ENCODE measurements around the gene CHRM4. TPM values are rescaled to one million over a fixed set of nuclear protein-coding genes. Genes with fewer than 3 reads are reported as not detected.

The CHRM4 gene
- total RNA-seq, 2 experiments from 2014 or later = 0.09 TPM; not detected in 1

DNA sequence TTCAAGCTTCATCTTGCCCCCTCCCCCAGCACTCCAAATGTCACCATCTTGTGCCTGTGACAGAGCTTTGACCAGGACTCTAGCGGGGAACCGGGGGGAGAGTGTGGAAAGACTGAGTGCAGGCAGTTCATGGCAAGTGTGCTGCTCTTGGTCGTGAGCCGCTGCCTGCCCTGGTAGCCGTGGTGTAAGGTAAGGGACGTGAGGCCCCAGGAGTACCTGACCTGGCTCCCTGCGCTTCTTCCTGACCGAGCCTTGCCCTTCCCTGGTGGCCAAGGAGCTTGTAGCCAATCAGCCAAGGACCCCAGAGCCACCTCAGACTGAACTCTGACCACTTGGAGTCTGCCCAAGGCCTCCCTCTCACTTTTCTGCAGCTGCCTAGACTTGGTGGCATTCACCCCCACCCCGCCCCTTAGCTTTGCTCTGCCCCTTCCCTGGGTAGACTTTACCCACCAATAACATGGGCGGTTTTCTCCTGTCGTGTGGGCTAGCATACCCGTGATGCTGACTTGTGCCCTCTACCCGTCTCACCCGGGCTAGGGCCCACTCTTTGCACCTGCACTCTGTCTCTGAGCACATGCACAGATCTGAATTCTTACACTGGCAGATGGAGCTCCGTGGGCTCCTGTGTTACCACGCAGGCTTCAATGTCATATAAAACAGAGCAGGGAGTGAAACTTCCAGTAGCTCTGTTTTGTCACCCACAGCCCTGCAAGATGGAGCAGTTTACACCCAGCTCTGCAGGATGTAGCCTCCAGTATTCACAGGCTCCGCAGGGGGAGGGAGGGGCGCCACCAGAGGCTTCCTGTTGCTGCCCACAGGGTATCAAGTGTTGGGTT, 42.8 kb downstream of the CHRM4 start:
- Histone ChIP-seq H3K9me3 (ENCODE audit: low read length) (no peaks in the 10 kb centered on the region), H3K27ac (ENCODE audit: low read depth, low read length, poor library complexity, severe bottlenecking) (peak overlapping the region; percentile 49), H3K4me1 (ENCODE audit: insufficient read depth, low read length, poor library complexity, severe bottlenecking) (peaks cover 56% of the 10 kb centered on the region), H4K20me1 (ENCODE audit: insufficient read depth, low read length) (peaks cover 8% of the 10 kb centered on the region; the same call in 1 of the 2 replicates), H3K9me2 (ENCODE audit: insufficient read depth, low read length) (no peaks in the 10 kb centered on the region), H3K4me2 (ENCODE audit: low read length) (peak overlapping the region; percentile 99), H3K4me3 (ENCODE audit: low read depth, low read length, poor library complexity, severe bottlenecking) (peak overlapping the region; percentile 100), H2AFZ (ENCODE audit: low read length) (no peak overlapping the region), H3K79me2 (ENCODE audit: insufficient read depth, low read depth, low read length) (peaks cover 36% of the 10 kb centered on the region), H3K36me3 (ENCODE audit: insufficient read depth, low read length) (peaks cover 15% of the 10 kb centered on the region; the same call in 1 of the 2 replicates)
- DNase-seq (ENCODE audit: low spot score) = peak; percentile 75
- ChIA-PET POLR2A (interaction anchor here (0.5 to 4.1 kb wide), 7 partner anchors 9 to 189 kb away, joined by 3 to 38 read pairs (median 4); no protein-coding TSS in a partner anchor), CTCF (ENCODE audit: unreplicated experiment) (interaction anchor here (0.6 to 1.5 kb wide), 4 partner anchors 13 to 804 kb away, joined by 3 to 5 read pairs (median 4); no protein-coding TSS in a partner anchor)
- TF ChIP-seq, protein P1, sequence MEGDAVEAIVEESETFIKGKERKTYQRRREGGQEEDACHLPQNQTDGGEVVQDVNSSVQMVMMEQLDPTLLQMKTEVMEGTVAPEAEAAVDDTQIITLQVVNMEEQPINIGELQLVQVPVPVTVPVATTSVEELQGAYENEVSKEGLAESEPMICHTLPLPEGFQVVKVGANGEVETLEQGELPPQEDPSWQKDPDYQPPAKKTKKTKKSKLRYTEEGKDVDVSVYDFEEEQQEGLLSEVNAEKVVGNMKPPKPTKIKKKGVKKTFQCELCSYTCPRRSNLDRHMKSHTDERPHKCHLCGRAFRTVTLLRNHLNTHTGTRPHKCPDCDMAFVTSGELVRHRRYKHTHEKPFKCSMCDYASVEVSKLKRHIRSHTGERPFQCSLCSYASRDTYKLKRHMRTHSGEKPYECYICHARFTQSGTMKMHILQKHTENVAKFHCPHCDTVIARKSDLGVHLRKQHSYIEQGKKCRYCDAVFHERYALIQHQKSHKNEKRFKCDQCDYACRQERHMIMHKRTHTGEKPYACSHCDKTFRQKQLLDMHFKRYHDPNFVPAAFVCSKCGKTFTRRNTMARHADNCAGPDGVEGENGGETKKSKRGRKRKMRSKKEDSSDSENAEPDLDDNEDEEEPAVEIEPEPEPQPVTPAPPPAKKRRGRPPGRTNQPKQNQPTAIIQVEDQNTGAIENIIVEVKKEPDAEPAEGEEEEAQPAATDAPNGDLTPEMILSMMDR (conservative IDR thresholded peaks at IDR 0.05; ENCODE audit: low read length) = no peak
- TF ChIP-seq EZH2phosphoT487 (IDR thresholded peaks at IDR 0.05; ENCODE audit: borderline replicate concordance, low read depth, low read length) = no peak
- intact Hi-C loops (cut with micrococcal nuclease; ENCODE audit: unreplicated experiment) = loop anchor here (1.0 kb wide), 1 partner anchor 13 kb away; no protein-coding TSS in a partner anchor
- no TSS peak for BruUV-seq (replicated peaks)

DNA sequence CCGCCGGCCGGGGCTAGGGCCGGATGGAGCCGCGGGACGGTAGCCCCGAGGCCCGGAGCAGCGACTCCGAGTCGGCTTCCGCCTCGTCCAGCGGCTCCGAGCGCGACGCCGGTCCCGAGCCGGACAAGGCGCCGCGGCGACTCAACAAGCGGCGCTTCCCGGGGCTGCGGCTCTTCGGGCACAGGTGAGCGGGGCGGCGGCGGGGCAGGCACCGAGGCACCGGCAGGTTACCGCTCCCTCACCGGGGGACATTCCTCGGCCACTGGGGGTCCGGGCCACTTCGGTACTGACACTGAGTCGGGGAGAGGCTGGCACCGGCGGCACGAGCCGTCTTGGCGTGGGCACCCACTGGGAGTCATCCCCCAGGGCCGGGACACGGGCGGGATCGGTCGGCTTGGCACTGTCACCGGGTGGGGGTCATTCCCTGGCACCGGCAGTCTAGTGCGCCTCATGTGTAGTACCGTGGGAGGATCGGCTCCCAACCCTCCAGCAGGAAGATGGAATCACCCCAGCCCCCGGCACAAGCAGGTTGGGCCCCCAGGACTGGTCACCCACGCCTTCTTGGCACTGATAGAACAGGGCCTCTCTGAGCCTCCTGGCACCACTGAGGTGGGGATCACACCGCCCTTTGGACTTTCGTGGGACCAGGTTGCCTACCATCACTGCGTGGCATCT, 43.8 kb downstream of the CHRM4 start:
- Histone ChIP-seq H3K36me3 (ENCODE audit: insufficient read depth, low read length) (peaks cover 13% of the 10 kb centered on the region; the same call in 1 of the 2 replicates), H3K4me3 (ENCODE audit: low read depth, low read length, poor library complexity, severe bottlenecking) (peak overlapping the region; percentile 100), H3K9me2 (ENCODE audit: insufficient read depth, low read length) (no peaks in the 10 kb centered on the region), H3K9me3 (ENCODE audit: low read length) (no peaks in the 10 kb centered on the region), H2AFZ (ENCODE audit: low read length) (no peak overlapping the region), H3K79me2 (ENCODE audit: insufficient read depth, low read depth, low read length) (peaks cover 32% of the 10 kb centered on the region), H3K4me2 (ENCODE audit: low read length) (peak overlapping the region; percentile 99), H3K27ac (ENCODE audit: low read depth, low read length, poor library complexity, severe bottlenecking) (peak overlapping the region; percentile 49), H4K20me1 (ENCODE audit: insufficient read depth, low read length) (peaks cover 8% of the 10 kb centered on the region; the same call in 1 of the 2 replicates), H3K4me1 (ENCODE audit: insufficient read depth, low read length, poor library complexity, severe bottlenecking) (peaks cover 56% of the 10 kb centered on the region)
- ChIA-PET CTCF (ENCODE audit: unreplicated experiment) (interaction anchor here (1.5 kb wide), 1 partner anchor 29 kb away, joined by 4 read pairs; no protein-coding TSS in a partner anchor), POLR2A (interaction anchor here (1.2 to 4.1 kb wide), 2 partner anchors 13 to 19 kb away, joined by 4 to 38 read pairs; no protein-coding TSS in a partner anchor)
- no peak for TF ChIP-seq EZH2phosphoT487 (IDR thresholded peaks at IDR 0.05; ENCODE audit: borderline replicate concordance, low read depth, low read length)
- TF ChIP-seq, protein P1 (conservative IDR thresholded peaks at IDR 0.05; ENCODE audit: low read length) = no peak
- DNase-seq (ENCODE audit: low spot score) = no peak
- BruUV-seq (replicated peaks) = no TSS peak
- intact Hi-C loops (cut with micrococcal nuclease; ENCODE audit: unreplicated experiment) = loop anchor here (1.0 kb wide), 2 partner anchors 20 to 226 kb away; partner anchors contain the start of gene PHF21A
